ENCODE results near the gene CCDC186.

DNA sequence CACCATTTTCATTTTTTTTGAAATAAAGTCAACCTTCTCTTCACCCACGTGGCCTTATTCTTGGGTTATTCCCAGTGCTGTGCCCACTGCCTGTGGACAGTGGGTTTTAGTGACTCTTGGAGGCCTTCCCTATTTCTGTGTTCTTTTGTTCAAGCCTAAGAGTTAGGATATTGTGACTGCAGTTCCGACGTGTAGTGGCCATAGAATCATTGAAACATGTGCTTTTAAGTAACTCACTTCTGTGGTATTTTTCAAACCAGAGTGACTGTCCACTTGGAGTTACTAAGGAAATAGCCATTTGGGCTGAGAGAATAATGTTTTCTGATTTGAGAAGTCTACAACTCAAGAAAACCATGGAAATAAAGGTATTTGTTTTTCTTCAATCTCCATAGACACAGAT lies 28.8 kb upstream of the CCDC186 start:
- TF ChIP-seq, protein P1, sequence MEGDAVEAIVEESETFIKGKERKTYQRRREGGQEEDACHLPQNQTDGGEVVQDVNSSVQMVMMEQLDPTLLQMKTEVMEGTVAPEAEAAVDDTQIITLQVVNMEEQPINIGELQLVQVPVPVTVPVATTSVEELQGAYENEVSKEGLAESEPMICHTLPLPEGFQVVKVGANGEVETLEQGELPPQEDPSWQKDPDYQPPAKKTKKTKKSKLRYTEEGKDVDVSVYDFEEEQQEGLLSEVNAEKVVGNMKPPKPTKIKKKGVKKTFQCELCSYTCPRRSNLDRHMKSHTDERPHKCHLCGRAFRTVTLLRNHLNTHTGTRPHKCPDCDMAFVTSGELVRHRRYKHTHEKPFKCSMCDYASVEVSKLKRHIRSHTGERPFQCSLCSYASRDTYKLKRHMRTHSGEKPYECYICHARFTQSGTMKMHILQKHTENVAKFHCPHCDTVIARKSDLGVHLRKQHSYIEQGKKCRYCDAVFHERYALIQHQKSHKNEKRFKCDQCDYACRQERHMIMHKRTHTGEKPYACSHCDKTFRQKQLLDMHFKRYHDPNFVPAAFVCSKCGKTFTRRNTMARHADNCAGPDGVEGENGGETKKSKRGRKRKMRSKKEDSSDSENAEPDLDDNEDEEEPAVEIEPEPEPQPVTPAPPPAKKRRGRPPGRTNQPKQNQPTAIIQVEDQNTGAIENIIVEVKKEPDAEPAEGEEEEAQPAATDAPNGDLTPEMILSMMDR (IDR thresholded peaks at IDR 0.05; ENCODE audit: low read depth, low read length, poor library complexity, severe bottlenecking): no peak
- TF ChIP-seq EZH2phosphoT487 (IDR thresholded peaks at IDR 0.05; ENCODE audit: borderline replicate concordance, low read length): no peak
